HepG2 (cell line): Measurements from ENCODE around the gene TMEM14C. TPM values are rescaled to one million over a fixed set of nuclear protein-coding genes. Genes with fewer than 3 reads are reported as not detected.
A peak's percentile ranks its signal among the peaks of the same experiment; 100 is the strongest.

Source experiments
- BORCS8-MEF2B ChIP-seq: sonication (generic); formaldehyde crosslinking; IDR thresholded peaks from 2 replicates; pipeline ENCODE4 v1.8.0; 2022; ENCODE audit warnings: mild to moderate bottlenecking, missing genetic modification reagents
- BRD4 ChIP-seq: sonication (generic); formaldehyde crosslinking; IDR thresholded peaks from 2 replicates; pipeline ENCODE4 v1.4.0; 2020; ENCODE audit warnings: missing genetic modification reagents
- CENPT ChIP-seq: sonication (generic); formaldehyde crosslinking; IDR thresholded peaks from 2 replicates; pipeline ENCODE4 v1.8.0; 2022; ENCODE audit warnings: low read depth, mild to moderate bottlenecking, moderate library complexity, missing genetic modification reagents
- GLMP ChIP-seq: sonication (generic); formaldehyde crosslinking; IDR thresholded peaks from 2 replicates; pipeline ENCODE4 v1.9.0; 2021; ENCODE audit warnings: missing genetic modification reagents, mild to moderate bottlenecking, borderline replicate concordance
- IRF1 ChIP-seq: sonication (generic); formaldehyde crosslinking; IDR thresholded peaks from 2 replicates; pipeline ENCODE4 v1.4.0; 2020; ENCODE audit warnings: low read depth, mild to moderate bottlenecking, missing genetic modification reagents
- JDP2 ChIP-seq: sonication (generic); formaldehyde crosslinking; IDR thresholded peaks from 2 replicates; pipeline ENCODE4 v1.8.1; 2022; ENCODE audit warnings: missing genetic modification reagents, borderline replicate concordance
- KAT8 ChIP-seq: IDR thresholded peaks from 2 replicates; pipeline ENCODE4 v1.6.1; 2016; ENCODE audit warnings: missing genetic modification reagents, missing compliant biosample characterization
- MLLT10 ChIP-seq: sonication (generic); formaldehyde crosslinking; IDR thresholded peaks from 2 replicates; pipeline ENCODE4 v1.4.0; 2020; ENCODE audit warnings: missing genetic modification reagents
- REST ChIP-seq, 2 experiments: IDR thresholded peaks; 2 replicates each; pipeline ENCODE4 v1.6.1; 2011 to 2012; ENCODE audit warnings: low read length in 2 of 2, borderline replicate concordance in 1 of 2, low read depth in 1 of 2, mild to moderate bottlenecking in 1 of 2, moderate library complexity in 1 of 2
- RXRA ChIP-seq: sonication (generic); formaldehyde crosslinking; IDR thresholded peaks from 2 replicates; pipeline ENCODE4 v1.5.1; 2020; ENCODE audit warnings: missing genetic modification reagents
- RXRB ChIP-seq: IDR thresholded peaks from 2 replicates; pipeline ENCODE4 v1.6.1; 2016; ENCODE audit warnings: borderline replicate concordance, missing genetic modification reagents, missing compliant biosample characterization
- SP4 ChIP-seq: sonication (generic); formaldehyde crosslinking; IDR thresholded peaks from 2 replicates; pipeline ENCODE4 v1.8.1; 2023; ENCODE audit warnings: mild to moderate bottlenecking, missing genetic modification reagents
- SP5 ChIP-seq: IDR thresholded peaks from 2 replicates; pipeline ENCODE4 v1.6.1; 2016; ENCODE audit warnings: low read depth, borderline replicate concordance
- SYNCRIP ChIP-seq: fragments of 200-400 bp; formaldehyde crosslinking; IDR thresholded peaks from 2 replicates; pipeline ENCODE4 v1.6.1; 2018; ENCODE audit warnings: mild to moderate bottlenecking, low read depth, low read length; ENCODE audit not compliant: insufficient read depth
- ZNF136 ChIP-seq: sonication (generic); formaldehyde crosslinking; IDR thresholded peaks from 2 replicates; pipeline ENCODE4 v1.8.1; 2022; ENCODE audit warnings: low read depth, mild to moderate bottlenecking, moderate library complexity, missing genetic modification reagents
- ZNF232 ChIP-seq: sonication (generic); formaldehyde crosslinking; IDR thresholded peaks from 2 replicates; pipeline ENCODE4 v1.4.0; 2020; ENCODE audit warnings: missing genetic modification reagents, borderline replicate concordance
- ZNF234 ChIP-seq: sonication (generic); formaldehyde crosslinking; conservative IDR thresholded peaks from 2 replicates; pipeline ENCODE4 v1.5.1; 2020; ENCODE audit warnings: mild to moderate bottlenecking, missing genetic modification reagents
- ZNF274 ChIP-seq: sonication (generic); formaldehyde crosslinking; IDR thresholded peaks from 2 replicates; pipeline ENCODE4 v1.5.1; 2020; ENCODE audit warnings: mild to moderate bottlenecking, missing genetic modification reagents
- ZNF34 ChIP-seq: sonication (generic); formaldehyde crosslinking; IDR thresholded peaks from 2 replicates; pipeline ENCODE4 v1.4.0; 2020; ENCODE audit warnings: mild to moderate bottlenecking, missing genetic modification reagents, borderline replicate concordance
- ZNF530 ChIP-seq: sonication (generic); formaldehyde crosslinking; IDR thresholded peaks from 2 replicates; pipeline ENCODE4 v1.5.0; 2020; ENCODE audit warnings: low read depth, mild to moderate bottlenecking, missing genetic modification reagents
- ZNF556 ChIP-seq: sonication (generic); formaldehyde crosslinking; IDR thresholded peaks from 2 replicates; pipeline ENCODE4 v1.4.0; 2020; ENCODE audit warnings: mild to moderate bottlenecking, missing genetic modification reagents, borderline replicate concordance
- ZNF607 ChIP-seq: sonication (generic); formaldehyde crosslinking; IDR thresholded peaks from 2 replicates; pipeline ENCODE4 v1.5.1; 2020; ENCODE audit warnings: missing genetic modification reagents, mild to moderate bottlenecking, borderline replicate concordance
- ZNF770 ChIP-seq: sonication (generic); formaldehyde crosslinking; IDR thresholded peaks from 2 replicates; pipeline ENCODE4 v1.5.0; 2020; ENCODE audit warnings: mild to moderate bottlenecking, missing genetic modification reagents
- ZNF879 ChIP-seq: sonication (generic); formaldehyde crosslinking; IDR thresholded peaks from 2 replicates; pipeline ENCODE4 v1.8.1; 2023; ENCODE audit warnings: missing genetic modification reagents
- polyA plus RNA-seq, 8 experiments: library from polyadenylated mRNA; depleted of rRNA in 3 of 8; stranded (reverse) in 7 of 8; unstranded in 1 of 8; fragments of >200 nt; fragmentation: Illumina TruSeq in 4 of 8; extraction: Trizol in 4 of 8; gene quantifications; 2 replicates each; pipeline versions ENCODE4 v1.2.1 to v1.2.3, GENCODE V29; 2011 to 2016; ENCODE audit warnings: low read depth in 4 of 8, missing spikeins in 1 of 8, mixed read lengths in 1 of 8; ENCODE audit not compliant: insufficient read depth in 1 of 8
- total RNA-seq, 5 experiments: library from RNA; depleted of rRNA; stranded (reverse); fragments of >200 nt; fragmentation: Illumina TruSeq; extraction: Trizol; gene quantifications; 2 replicates each; pipeline ENCODE4 v1.2.3, GENCODE V29; 2016; ENCODE audit warnings: low read depth in 1 of 5

Gene TMEM14C
- total and polyA plus RNA-seq, 2 of the 13 experiments (the other 11 are each of a cell fraction or from before 2014, with no cell fraction given) = 184 TPM

GRCh38 chr6:10695086-10695657 is 27.7 kb upstream of the TMEM14C start (continued):
- TF ChIP-seq ZNF556 (CRISPR knock-in tag) (no peak), CENPT (CRISPR knock-in tag) (no peak), BRD4 (no peak), MLLT10 (CRISPR knock-in tag) (no peak), RXRB (CRISPR knock-in tag) (no peak), ZNF274 (CRISPR knock-in tag) (no peak), ZNF136 (no peak), IRF1 (no peak), SP5 (no peak), SP4 (CRISPR knock-in tag) (no peak), KAT8 (CRISPR knock-in tag) (no peak), ZNF232 (CRISPR knock-in tag) (no peak), ZNF34 (no peak), RXRA (CRISPR knock-in tag) (no peak), ZNF770 (no peak), ZNF879 (CRISPR knock-in tag) (no peak), REST (IDR thresholded peaks at IDR 0.05; ENCODE audit: borderline replicate concordance in 1 of 2, low read depth in 1 of 2, low read length in 2 of 2) (no peak), GLMP (no peak), ZNF530 (CRISPR knock-in tag) (no peak), ZNF607 (CRISPR knock-in tag) (no peak), JDP2 (CRISPR knock-in tag) (no peak), BORCS8-MEF2B (no peak), ZNF234 (0 out of 2 replicates have a peak, but pooled peaks have one; percentile 41), SYNCRIP (no peak)
